HCT116 (cell line): ENCODE results near the gene NCOA6. TPM values are rescaled to one million over a fixed set of nuclear protein-coding genes. Genes with fewer than 3 reads are reported as not detected.

ENCODE experiments used
- ATAC-seq: fragments of 200-7000 bp; cut with Tn5 transposase; 2 replicates; pipeline ENCODE4 v1.9.1; 2020; ENCODE audit warnings: mild to moderate bottlenecking, moderate library complexity
- BruUV-seq: library from RNA; stranded (reverse); fragments of 400-500 nt; replicated peaks from 2 replicates; lab custom pipeline; 2021; lab: Mats Ljungman, UMichigan
- CTCF ChIA-PET: fragments of 300-600 bp; sonication (Branson Sonifier 250); formaldehyde crosslinking; loops from one replicate; lab custom pipeline; 2021; ENCODE audit warnings: antibody characterized with exemption; lab: Charles Lee
- POLR2A ChIA-PET: fragments of 300-600, 350-600 bp; sonication (Branson Sonifier 250); formaldehyde crosslinking; loops from one replicate; lab custom pipeline; 2021; ENCODE audit warnings: antibody characterized with exemption; lab: Charles Lee
- RAD21 ChIA-PET, 2 experiments: fragments of 300-600 bp; sonication (Branson Sonifier 250); formaldehyde crosslinking; loops; one replicate each; lab custom pipeline; 2023; ENCODE audit warnings: low total read pairs in 2 of 2; ENCODE audit not compliant: uncharacterized antibody in 2 of 2, unreplicated experiment in 2 of 2, low non-redundant PET in 1 of 2; lab: Charles Lee
- DNase-seq: peaks from one replicate; pipeline ENCODE4 v3.0.0-alpha.2; 2010; ENCODE audit warnings: low read depth, low spot score
- H2AFZ ChIP-seq: fragments of 200-600 bp; shearing (Covaris generic), sonication (generic); 2 replicates; pipeline ENCODE4 v1.6.1; 2017; ENCODE audit warnings: low read depth, mixed run types, mixed read lengths, antibody characterized with exemption, low read length; ENCODE audit not compliant: poor library complexity, severe bottlenecking
- H3K27ac ChIP-seq: 2 replicates; pipeline ENCODE4 v1.5.1; 2012; ENCODE audit warnings: low read depth, low read length
- H3K27me3 ChIP-seq: fragments of 200-600 bp; sonication (generic); 2 replicates; pipeline ENCODE4 v1.6.1; 2016; ENCODE audit warnings: mixed run types, low read length, mixed read lengths; ENCODE audit not compliant: insufficient read depth
- H3K36me3 ChIP-seq, 2 experiments: fragments of 200-500 bp in 1 of 2; fragments of 200-600 bp in 1 of 2; sonication (Bioruptor generic) in 1 of 2; sonication (generic) in 1 of 2; 2 replicates each; pipeline versions ENCODE4 v1.5.1 to v1.6.1; 2014 to 2016; ENCODE audit warnings: low read length in 2 of 2, inconsistent platforms in 1 of 2, mixed read lengths in 1 of 2, mixed run types in 1 of 2; ENCODE audit not compliant: insufficient read depth in 2 of 2, control insufficient read depth in 1 of 2
- H3K4me1 ChIP-seq, 2 experiments: fragments of 200-600 bp in 1 of 2; sonication (generic) in 1 of 2; 2 replicates each; pipeline versions ENCODE4 v1.5.1 to v1.6.1; 2012 to 2017; ENCODE audit warnings: low read length in 2 of 2, inconsistent platforms in 1 of 2, mild to moderate bottlenecking in 1 of 2, mixed read lengths in 1 of 2, mixed run types in 1 of 2, moderate library complexity in 1 of 2; ENCODE audit not compliant: insufficient read depth in 2 of 2, control insufficient read depth in 1 of 2
- H3K4me2 ChIP-seq: fragments of 200-600 bp; sonication (generic); 2 replicates; pipeline ENCODE4 v1.6.1; 2017; ENCODE audit warnings: mixed run types, low read length, mixed read lengths
- H3K4me3 ChIP-seq, 2 experiments: fragments of 200-600 bp in 1 of 2; sonication (generic) in 1 of 2; replicated peaks in 1 of 2; 2 replicates each; pipeline ENCODE4 v1.5.1; 2011 to 2016; ENCODE audit warnings: low read length in 2 of 2, control low read depth in 1 of 2, low read depth in 1 of 2, mild to moderate bottlenecking in 1 of 2, mixed read lengths in 1 of 2, mixed run types in 1 of 2
- H3K79me2 ChIP-seq: fragments of 200-600 bp; sonication (generic); 2 replicates; pipeline ENCODE4 v1.6.1; 2017; ENCODE audit warnings: mild to moderate bottlenecking, mixed run types, low read length, moderate library complexity, mixed read lengths; ENCODE audit not compliant: insufficient read depth
- H3K9ac ChIP-seq: fragments of 200-600 bp; sonication (generic); 2 replicates; pipeline ENCODE4 v1.6.1; 2016; ENCODE audit warnings: low read length, mixed read lengths
- H3K9me2 ChIP-seq: fragments of 200-600 bp; sonication (generic), shearing (Covaris generic); 2 replicates; pipeline ENCODE4 v1.6.1; 2017; ENCODE audit warnings: mixed run types, mild to moderate bottlenecking, moderate library complexity; ENCODE audit not compliant: insufficient read depth
- H3K9me3 ChIP-seq, 2 experiments: fragments of 200-500 bp in 1 of 2; fragments of 200-600 bp in 1 of 2; sonication (Bioruptor generic) in 1 of 2; sonication (generic) in 1 of 2; 2 replicates each; pipeline ENCODE4 v1.6.1; 2014 to 2017; ENCODE audit warnings: low read length in 2 of 2, mixed read lengths in 2 of 2, inconsistent platforms in 1 of 2, low read depth in 1 of 2, mild to moderate bottlenecking in 1 of 2, mixed run types in 1 of 2, moderate library complexity in 1 of 2; ENCODE audit not compliant: control insufficient read depth in 1 of 2, insufficient read depth in 1 of 2
- H4K20me1 ChIP-seq: fragments of 200-600 bp; sonication (generic), shearing (Covaris generic); 2 replicates; pipeline ENCODE4 v1.6.1; 2017; ENCODE audit warnings: mixed run types, mild to moderate bottlenecking, moderate library complexity; ENCODE audit not compliant: insufficient read depth
- CBX3 ChIP-seq: IDR thresholded peaks from 2 replicates; pipeline ENCODE4 v1.6.1; 2012; ENCODE audit warnings: low read depth
- CEBPB ChIP-seq: IDR thresholded peaks from 2 replicates; pipeline ENCODE4 v1.6.1; 2012; ENCODE audit warnings: low read depth
- EGR1 ChIP-seq: IDR thresholded peaks from 2 replicates; pipeline ENCODE4 v1.6.1; 2012; ENCODE audit warnings: low read depth
- ELF1 ChIP-seq: IDR thresholded peaks from 2 replicates; pipeline ENCODE4 v1.6.1; 2012; ENCODE audit warnings: low read depth, borderline replicate concordance
- EZH2 ChIP-seq: fragments of 200-600 bp; sonication (generic); IDR thresholded peaks from 2 replicates; pipeline ENCODE4 v1.6.1; 2017; ENCODE audit warnings: antibody characterized with exemption, mixed run types
- EZH2phosphoT487 ChIP-seq: fragments of 200-600 bp; IDR thresholded peaks from 2 replicates; pipeline ENCODE4 v1.6.1; 2018; ENCODE audit warnings: antibody characterized with exemption, borderline replicate concordance
- FOSL1 ChIP-seq: IDR thresholded peaks from 2 replicates; pipeline ENCODE4 v1.6.1; 2012; ENCODE audit warnings: low read depth
- JUND ChIP-seq: IDR thresholded peaks from 2 replicates; pipeline ENCODE4 v1.6.1; 2012
- POLR2A ChIP-seq: IDR thresholded peaks from 2 replicates; pipeline ENCODE4 v1.7.0; 2011; ENCODE audit warnings: borderline replicate concordance; ENCODE audit not compliant: insufficient read depth, insufficient read length; ENCODE audit errors: extremely low read depth
- POLR2AphosphoS5 ChIP-seq: IDR thresholded peaks from 2 replicates; pipeline ENCODE4 v1.6.1; 2011; ENCODE audit warnings: mild to moderate bottlenecking, low read depth, low read length, moderate library complexity
- SIN3A ChIP-seq: IDR thresholded peaks from 2 replicates; pipeline ENCODE4 v1.6.1; 2012; ENCODE audit warnings: low read depth
- SP1 ChIP-seq: IDR thresholded peaks from 2 replicates; pipeline ENCODE4 v1.6.1; 2012; ENCODE audit warnings: low read depth
- SRF ChIP-seq: IDR thresholded peaks from 2 replicates; pipeline ENCODE4 v1.6.1; 2012; ENCODE audit warnings: low read depth
- TCF7L2 ChIP-seq: IDR thresholded peaks from 2 replicates; pipeline ENCODE4 v1.7.0; 2011; ENCODE audit warnings: borderline replicate concordance, inconsistent platforms; ENCODE audit not compliant: insufficient read depth, insufficient read length; ENCODE audit errors: extremely low read depth
- ZBTB33 ChIP-seq: IDR thresholded peaks from 2 replicates; pipeline ENCODE4 v1.6.1; 2011; ENCODE audit warnings: mild to moderate bottlenecking, low read length, moderate library complexity; ENCODE audit not compliant: insufficient replicate concordance; ENCODE audit errors: extremely low read depth
- ZFX ChIP-seq: fragments of 450-650 bp; IDR thresholded peaks from 2 replicates; pipeline ENCODE4 v1.6.1; 2017
- intact Hi-C: fragments of 100-400 bp; cut with micrococcal nuclease; formaldehyde crosslinking; loops from 2 replicates; pipeline ENCODE4 v1.10.0; 2022
- total RNA-seq: library from RNA; stranded (reverse); gene quantifications from one replicate; pipeline ENCODE4 v1.2.1, GENCODE V29; 2021; ENCODE audit not compliant: unreplicated experiment
- TF ChIP-seq, protein P1 (sequence below): IDR thresholded peaks from 2 replicates; pipeline ENCODE4 v1.6.1; 2012
- TF ChIP-seq, protein P2 (sequence below): IDR thresholded peaks from 2 replicates; pipeline ENCODE4 v1.6.1; 2012; ENCODE audit warnings: low read depth
- TF ChIP-seq, protein P3 (sequence below), 3 experiments: fragments of 200-600 bp in 1 of 3; sonication (generic) in 1 of 3; IDR thresholded peaks in 2 of 3; conservative IDR thresholded peaks in 1 of 3; 2 replicates each; pipeline ENCODE4 v1.5.1; 2012 to 2017; ENCODE audit warnings: low read depth in 2 of 3, low read length in 2 of 3, antibody characterized with exemption in 1 of 3, borderline replicate concordance in 1 of 3, control low read depth in 1 of 3, mild to moderate bottlenecking in 1 of 3, mixed read lengths in 1 of 3, mixed run types in 1 of 3, moderate library complexity in 1 of 3; ENCODE audit not compliant: insufficient read depth in 1 of 3

Gene NCOA6
- total RNA-seq, 1 experiment from 2014 or later, result 24.8 TPM

DNA sequence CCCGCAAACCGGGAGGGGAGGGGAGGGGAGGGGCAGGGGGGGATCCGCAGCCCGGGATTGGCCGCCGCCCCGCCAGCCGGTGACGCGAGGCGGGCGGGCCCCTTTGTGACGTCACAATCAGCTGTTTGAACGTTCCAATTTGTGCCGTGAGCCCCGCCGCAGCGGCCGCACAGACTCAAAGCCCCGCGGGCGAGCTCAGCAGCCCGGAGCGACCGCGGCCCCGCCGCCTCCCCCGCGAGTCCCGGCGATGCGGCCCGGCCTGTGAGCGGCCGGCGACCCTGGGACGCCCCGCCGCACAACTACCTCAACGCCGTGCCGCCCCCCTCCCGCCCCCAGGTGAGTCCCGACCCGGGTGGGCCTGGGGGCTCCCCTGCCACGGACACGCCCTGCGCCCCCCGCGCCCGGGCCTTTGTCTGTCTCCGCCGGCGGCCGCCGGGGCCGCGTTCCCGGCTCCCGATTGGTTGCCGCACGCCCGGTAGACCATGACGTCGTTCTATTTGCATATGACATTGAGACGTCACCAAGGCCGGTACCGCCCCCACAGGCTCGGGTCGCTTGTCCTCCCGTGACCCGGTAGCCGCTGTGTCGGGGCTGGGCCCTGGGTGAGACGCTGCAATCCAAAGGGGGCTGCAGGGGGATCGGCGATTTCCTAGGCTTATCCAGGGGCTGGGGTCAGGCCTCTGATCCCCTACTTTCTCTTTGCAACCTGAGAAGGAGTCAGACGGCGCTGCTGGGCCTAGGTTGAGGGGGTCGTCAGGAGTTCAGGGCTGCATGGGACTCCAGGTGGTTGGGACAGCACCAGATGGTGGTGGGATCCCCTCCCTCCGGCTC is 121.1 kb downstream of the NCOA6 start, which contains the start of gene TP53INP2:
TSS of gene TP53INP2 (plus strand) at position 168 of the 831 bp plus-strand sequence. CDS start 4,396 bp downstream, outside the sequence.
- Histone ChIP-seq H3K9ac (peak within 1 kb of the TSS; percentile 81), H3K9me2 (no peaks in the 10 kb centered on the region), H3K4me2 (peak within 1 kb of the TSS; percentile 99), H3K9me3 (no peaks in the 10 kb centered on the region), H3K4me1 (peaks cover 21 to 43% of the 10 kb centered on the region in 2 experiments), H4K20me1 (no peaks in the 10 kb centered on the region), H3K36me3 (no peaks in the 10 kb centered on the region), H3K27ac (peak within 1 kb of the TSS; percentile 52; the same call in 1 of the 2 replicates)
- ATAC-seq (peak; percentile 61), DNase-seq (peak; percentile 74)
- TF ChIP-seq, protein P1, sequence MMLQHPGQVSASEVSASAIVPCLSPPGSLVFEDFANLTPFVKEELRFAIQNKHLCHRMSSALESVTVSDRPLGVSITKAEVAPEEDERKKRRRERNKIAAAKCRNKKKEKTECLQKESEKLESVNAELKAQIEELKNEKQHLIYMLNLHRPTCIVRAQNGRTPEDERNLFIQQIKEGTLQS, result no peak
- no peak for TF ChIP-seq FOSL1
- no peak; the same call in 1 of the 2 replicates for TF ChIP-seq SP1
- peak; percentile 71 for TF ChIP-seq TCF7L2
- no peak for TF ChIP-seq ZBTB33
- no peak for TF ChIP-seq SRF
- TF ChIP-seq EZH2, result no peak
- TF ChIP-seq JUND, result no peak
- TF ChIP-seq, protein P2, sequence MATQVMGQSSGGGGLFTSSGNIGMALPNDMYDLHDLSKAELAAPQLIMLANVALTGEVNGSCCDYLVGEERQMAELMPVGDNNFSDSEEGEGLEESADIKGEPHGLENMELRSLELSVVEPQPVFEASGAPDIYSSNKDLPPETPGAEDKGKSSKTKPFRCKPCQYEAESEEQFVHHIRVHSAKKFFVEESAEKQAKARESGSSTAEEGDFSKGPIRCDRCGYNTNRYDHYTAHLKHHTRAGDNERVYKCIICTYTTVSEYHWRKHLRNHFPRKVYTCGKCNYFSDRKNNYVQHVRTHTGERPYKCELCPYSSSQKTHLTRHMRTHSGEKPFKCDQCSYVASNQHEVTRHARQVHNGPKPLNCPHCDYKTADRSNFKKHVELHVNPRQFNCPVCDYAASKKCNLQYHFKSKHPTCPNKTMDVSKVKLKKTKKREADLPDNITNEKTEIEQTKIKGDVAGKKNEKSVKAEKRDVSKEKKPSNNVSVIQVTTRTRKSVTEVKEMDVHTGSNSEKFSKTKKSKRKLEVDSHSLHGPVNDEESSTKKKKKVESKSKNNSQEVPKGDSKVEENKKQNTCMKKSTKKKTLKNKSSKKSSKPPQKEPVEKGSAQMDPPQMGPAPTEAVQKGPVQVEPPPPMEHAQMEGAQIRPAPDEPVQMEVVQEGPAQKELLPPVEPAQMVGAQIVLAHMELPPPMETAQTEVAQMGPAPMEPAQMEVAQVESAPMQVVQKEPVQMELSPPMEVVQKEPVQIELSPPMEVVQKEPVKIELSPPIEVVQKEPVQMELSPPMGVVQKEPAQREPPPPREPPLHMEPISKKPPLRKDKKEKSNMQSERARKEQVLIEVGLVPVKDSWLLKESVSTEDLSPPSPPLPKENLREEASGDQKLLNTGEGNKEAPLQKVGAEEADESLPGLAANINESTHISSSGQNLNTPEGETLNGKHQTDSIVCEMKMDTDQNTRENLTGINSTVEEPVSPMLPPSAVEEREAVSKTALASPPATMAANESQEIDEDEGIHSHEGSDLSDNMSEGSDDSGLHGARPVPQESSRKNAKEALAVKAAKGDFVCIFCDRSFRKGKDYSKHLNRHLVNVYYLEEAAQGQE, result no peak
- TF ChIP-seq CEBPB, result no peak
- TF ChIP-seq ELF1, result no peak
- TF ChIP-seq, protein P3, sequence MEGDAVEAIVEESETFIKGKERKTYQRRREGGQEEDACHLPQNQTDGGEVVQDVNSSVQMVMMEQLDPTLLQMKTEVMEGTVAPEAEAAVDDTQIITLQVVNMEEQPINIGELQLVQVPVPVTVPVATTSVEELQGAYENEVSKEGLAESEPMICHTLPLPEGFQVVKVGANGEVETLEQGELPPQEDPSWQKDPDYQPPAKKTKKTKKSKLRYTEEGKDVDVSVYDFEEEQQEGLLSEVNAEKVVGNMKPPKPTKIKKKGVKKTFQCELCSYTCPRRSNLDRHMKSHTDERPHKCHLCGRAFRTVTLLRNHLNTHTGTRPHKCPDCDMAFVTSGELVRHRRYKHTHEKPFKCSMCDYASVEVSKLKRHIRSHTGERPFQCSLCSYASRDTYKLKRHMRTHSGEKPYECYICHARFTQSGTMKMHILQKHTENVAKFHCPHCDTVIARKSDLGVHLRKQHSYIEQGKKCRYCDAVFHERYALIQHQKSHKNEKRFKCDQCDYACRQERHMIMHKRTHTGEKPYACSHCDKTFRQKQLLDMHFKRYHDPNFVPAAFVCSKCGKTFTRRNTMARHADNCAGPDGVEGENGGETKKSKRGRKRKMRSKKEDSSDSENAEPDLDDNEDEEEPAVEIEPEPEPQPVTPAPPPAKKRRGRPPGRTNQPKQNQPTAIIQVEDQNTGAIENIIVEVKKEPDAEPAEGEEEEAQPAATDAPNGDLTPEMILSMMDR (IDR thresholded peaks at IDR 0.05 in 2 of 3, conservative IDR thresholded peaks at IDR 0.05 in 1 of 3; ENCODE audit: borderline replicate concordance in 1 of 3, insufficient read depth in 1 of 3, low read depth in 2 of 3, low read length in 2 of 3), result no peak
- no peak for TF ChIP-seq SIN3A
- TF ChIP-seq CBX3, result no peak
- TF ChIP-seq EGR1, result 0 out of 2 replicates have a peak, but pooled peaks have one; percentile 47
- peak; percentile 10 for TF ChIP-seq POLR2A
- TF ChIP-seq POLR2AphosphoS5, result no peak; the same call in 1 of the 2 replicates
- TF ChIP-seq EZH2phosphoT487, result no peak
- TF ChIP-seq ZFX, result peak; percentile 22
- TF ChIP-seq, all 23 proteins: peak for 4
- Histone ChIP-seq H2AFZ (peak within 1 kb of the TSS; percentile 92), H3K4me3 (peak within 1 kb of the TSS; percentile 57 to 77), H3K79me2 (no peaks in the 10 kb centered on the region), H3K27me3 (no peaks in the 10 kb centered on the region)
- intact Hi-C loops, result loop anchor here (5.0 kb wide), 1 partner anchor 392 kb away; no protein-coding TSS in a partner anchor
- no TSS peak for BruUV-seq
- RAD21 ChIA-PET, result interaction anchor here in 1 of 2 experiments (0.6 kb wide), 1 partner anchor 160 kb away, joined by 3 read pairs; no protein-coding TSS in a partner anchor
- CTCF ChIA-PET, result interaction anchor here (1.5 to 2.0 kb wide), 3 partner anchors 65 to 514 kb away, joined by 4 to 6 read pairs (median 5); no protein-coding TSS in a partner anchor
- POLR2A ChIA-PET, result interaction anchor here (1.6 kb wide), 1 partner anchor 9 kb away, joined by 4 read pairs; no protein-coding TSS in a partner anchor
